HG03354 (cell line): ENCODE measurements around the gene MORC4.

ENCODE experiments used
- ATAC-seq: cut with Tn5 transposase; IDR thresholded peaks from one replicate; pipeline ENCODE4 v1.9.1; 2021; ENCODE audit warnings: mild to moderate bottlenecking; ENCODE audit not compliant: unreplicated experiment, poor library complexity, severe bottlenecking

The MORC4 gene

DNA sequence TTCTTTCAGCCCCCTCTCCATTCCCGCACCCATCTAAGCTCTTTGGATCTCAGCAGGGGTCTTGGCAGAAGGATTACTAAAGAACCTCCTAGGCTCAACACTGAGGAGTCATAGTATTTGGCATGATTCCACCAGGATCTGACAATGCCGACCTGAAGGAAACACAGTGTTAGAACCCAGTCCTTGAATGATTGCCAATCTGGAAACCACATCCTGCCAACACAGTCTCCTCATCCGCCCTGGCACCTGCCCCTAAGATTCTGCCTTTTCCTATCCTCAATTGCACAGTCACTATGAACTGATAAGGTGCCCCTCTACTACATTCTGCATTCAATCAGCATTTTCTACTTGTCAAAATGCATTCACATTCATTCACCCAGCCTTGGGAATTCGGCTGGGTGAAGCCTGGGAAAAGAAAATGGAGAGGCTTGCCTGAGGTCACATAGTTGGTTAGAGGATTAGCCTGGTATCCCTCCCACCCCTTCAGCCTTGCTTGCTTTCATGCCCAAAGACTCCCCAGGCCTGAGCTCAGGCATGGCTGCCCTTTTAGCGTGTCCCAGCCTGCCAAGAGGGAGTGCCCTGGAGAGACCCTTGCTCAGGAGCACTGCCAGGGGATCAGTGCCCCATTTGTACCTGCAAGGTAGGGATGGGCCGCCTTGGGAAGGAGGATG lies 82.0 kb downstream of the MORC4 start:
- no peak for ATAC-seq

DNA sequence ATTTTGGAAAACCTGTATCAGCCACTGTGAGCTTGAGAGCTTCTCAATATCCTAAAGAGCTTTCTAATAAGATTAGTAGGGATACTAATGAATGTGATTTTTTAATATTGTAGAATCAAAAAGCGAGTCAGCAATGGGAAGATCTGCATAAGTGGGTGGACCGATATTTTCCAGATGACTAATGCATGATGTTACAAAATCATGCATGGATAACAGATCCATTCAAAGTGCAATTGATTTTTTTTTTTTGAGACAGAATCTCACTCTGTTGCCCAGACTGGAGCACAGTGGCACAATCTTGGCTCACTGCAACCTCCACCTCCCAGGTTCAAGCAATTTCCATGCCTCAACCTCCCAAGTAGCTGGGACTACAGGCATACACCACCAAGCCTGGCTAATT lies 87.1 kb downstream of the MORC4 start:
- no peak for ATAC-seq

DNA sequence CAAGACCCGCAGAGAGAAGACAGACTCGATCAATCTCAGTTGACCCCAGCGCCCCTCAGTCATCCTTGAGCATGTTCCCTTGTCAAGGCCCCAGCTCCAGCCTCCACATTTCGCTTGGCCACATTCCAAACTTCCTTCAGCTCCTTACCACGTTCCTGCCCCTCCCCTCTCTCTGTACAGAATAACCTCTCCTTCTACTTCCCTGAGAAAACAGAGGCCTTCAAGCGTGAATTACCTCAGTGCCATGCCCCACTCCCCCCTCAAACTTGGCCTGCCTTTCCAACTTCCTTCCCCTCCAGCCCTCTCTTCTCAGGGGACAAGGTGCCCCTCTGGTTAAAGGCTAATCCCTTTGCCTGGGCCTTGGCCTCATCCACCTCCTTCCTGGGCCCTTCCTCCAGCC lies 93.7 kb downstream of the MORC4 start:
- no peak for ATAC-seq

DNA sequence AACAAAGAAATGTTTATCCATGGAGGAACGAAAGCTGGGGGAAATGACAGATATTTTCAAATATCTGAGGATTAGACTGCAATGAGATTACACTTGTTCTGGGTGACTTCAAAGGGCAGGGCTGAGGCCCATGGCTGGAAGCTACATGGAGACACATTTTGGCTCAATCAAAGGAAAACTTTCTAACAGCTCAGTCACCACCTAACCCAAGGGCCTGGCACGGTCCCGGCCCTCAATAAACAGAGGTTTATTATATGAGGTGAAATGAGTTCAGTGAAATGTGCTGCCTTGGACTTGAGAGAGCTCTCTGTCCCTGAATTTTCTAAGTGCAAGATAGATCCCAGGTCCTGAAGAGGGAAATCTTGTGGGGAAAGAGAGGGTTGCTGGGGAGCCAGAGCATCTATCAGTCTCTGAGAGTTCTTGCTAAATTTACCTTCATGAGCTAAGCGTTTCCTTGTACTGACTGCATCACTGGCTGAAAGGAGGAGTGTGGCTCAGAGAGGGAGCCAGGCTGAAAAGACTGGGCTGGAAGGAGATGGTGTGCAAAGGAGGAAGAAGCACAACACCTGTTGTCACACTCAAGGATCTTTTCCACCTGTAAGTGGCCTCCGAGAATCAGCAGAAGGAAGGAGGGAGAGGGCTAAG lies 94.8 kb downstream of the MORC4 start:
- no peak for ATAC-seq

DNA sequence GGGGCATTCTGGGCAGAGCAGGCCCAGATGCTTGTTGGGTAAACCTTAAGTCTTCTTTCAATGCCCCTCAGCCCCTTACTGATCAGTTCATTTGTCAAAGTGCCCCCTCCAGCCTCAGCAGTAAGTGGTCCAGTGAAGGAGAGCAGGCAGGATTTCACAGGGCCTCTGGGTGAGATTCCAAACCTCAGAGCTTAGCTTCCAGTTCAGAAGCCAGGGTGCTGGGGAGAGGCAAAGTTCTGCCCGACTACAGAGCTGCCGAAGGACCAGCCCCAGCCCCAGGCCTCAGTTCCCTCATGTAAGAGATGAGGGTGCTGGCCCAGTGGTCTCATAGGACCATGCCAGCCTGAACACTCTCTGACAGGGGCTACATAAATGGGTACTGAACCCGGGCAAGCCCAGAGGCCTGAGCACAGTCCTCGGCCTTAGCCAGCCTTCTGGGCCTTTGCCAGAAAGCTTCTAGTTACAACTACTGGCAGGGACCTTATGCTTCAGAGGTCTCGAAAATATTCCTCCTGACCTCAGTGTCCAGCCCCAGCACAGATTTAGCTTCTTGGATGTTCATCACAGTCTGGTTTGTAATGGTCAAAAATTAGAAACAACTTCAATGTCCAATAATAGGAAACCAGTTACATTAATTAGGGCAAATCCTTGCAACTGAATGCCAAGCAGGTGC lies 96.0 kb downstream of the MORC4 start:
- no peak for ATAC-seq

DNA sequence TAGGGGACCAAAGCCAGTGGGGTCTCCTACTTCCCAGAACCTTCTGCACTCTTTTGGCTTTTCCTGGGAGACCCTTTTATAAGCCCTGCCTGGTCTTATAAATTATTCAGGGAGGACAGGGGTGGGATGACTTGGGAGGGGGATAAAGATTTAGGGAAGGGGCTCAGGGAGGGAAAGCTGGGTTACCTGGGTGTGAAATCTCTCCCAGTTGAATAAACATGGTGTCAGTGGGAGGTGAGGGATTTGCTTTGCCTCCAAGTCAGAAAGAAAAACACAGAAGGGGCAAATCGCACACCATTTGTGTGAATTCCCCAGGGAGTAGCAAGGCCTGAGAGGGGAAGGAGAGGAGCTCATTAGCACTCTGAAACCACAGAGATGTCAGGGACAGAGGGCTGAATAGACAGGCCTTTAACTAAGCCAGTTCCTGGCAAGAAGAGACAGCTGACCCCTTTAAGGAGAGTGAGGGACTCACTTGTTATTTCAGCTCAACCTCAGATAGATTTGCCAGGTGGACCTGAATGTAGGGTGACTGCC lies 96.7 kb downstream of the MORC4 start, which contains the start of gene RIPPLY1:
RIPPLY1 (minus strand) TSS at position 51 of the 534 bp plus-strand sequence. CDS start 54 bp downstream, outside the sequence.
- no peak for ATAC-seq

DNA sequence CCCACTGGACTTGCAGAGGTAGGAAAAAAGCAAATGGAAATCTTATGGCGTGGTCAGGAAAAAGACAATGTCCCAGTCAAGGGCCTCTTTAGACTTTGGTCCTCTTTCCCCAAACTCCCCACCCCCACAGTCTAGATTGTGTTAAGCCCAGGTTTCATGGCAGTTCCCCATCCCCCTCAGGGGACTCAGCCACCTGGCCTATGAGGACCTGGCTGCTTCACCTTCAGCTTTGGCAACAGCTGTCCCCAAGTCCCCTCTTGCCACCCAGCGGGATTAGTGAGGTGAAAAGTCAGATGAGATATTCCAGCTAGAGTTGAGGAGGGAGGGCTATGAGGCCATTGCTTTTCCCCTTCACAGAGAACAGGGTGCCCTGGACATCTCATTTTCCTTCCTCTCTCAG lies 97.3 kb downstream of the MORC4 start:
- no peak for ATAC-seq

DNA sequence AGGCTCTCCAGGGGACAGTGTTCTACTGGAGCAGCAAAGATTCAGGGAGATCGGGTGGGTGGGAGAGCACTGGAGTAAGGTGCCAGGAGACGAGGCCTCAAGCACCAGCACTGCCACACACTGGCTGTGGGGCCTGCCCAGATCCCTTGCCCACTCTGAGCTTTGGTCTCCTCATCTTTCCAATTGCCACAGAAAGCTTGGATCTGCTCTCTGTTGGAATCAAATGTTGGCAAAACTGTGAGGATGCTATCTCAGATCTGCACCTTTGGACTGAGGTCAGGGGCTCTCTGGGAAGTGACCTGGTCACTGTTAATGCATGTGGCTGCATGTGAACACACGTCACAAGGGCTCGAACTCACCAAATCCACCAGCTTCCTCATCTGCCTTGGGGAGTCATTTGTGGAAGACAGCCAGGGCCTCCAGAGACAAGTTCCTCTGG lies 98.2 kb downstream of the MORC4 start:
- ATAC-seq = no peak

DNA sequence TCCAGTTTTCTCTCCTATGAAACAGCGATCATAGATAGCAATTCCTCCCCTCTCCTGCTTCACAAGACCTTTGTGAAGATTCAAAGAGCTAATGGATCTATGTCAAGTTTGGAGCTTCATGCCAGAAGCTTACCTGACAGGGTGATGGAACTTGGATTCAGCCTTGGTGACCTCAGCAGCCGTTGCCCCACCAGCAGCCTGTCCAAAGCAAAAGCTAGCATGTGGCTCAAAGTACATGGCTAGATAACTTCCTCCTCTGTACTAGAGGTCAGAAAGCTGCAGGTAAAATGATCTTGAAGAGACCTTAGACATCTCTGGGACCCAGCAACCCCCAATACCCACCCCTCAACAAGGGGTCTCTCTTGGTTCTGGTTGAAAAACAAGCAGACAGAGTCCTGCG lies 98.7 kb downstream of the MORC4 start:
- no peak for ATAC-seq

DNA sequence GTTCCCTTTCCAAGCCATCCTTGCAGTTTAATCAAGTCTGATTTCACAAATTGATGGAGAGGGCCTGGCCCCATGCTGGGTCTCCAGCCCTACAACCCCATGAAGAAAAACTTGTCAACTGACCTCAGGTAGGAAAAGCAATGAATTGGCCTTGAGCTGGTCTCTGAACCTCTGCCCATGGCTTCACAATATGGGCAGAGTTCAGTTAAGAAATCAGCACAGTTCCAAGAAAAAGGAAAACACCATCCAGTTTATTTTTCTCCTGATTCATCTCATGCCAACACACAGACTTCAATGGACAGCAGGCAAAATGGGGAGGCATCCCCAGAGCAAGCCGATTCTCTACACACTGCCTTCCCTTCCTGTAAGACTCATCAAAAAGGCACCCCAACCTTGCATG lies 100.2 kb downstream of the MORC4 start:
- no peak for ATAC-seq

DNA sequence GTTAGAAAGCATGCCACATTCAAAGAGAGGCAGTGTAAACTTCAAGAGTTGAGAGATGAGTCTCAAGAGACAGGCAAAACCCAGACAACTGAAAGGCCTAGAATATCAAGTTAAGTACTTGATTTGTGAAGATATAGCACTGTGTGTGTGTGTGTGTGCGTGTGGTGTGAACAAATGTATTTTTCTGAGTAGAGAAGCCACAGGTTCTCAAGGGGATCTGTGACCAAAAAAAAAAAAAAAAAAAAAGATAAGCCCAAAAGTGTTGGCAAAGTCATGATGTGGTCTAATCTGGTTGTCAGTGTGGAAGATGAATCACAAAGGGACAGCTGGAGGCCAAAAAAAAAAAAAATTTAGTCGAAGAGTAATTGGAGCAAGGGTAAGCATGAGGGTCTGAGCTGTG lies 100.7 kb downstream of the MORC4 start:
- no peak for ATAC-seq

DNA sequence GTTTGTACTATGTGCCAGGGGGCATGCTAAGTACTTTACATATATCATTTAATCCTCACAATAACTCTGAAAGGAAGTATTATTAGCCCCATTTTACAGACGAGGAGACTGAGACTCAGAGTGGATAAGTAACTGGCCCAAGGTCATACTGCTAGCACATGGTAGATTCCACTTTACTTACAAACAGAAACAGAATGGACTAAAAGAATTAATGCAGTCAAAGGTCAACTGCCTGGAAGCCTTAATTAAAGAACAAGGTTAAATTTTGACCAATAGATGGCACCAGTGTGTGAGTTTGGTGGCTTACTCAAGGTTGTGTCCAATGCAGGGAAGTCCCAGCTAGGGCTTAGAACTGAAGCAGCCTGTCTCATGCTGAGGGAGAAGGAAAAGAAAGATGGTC lies 101.5 kb downstream of the MORC4 start:
- ATAC-seq = peak; percentile 78

DNA sequence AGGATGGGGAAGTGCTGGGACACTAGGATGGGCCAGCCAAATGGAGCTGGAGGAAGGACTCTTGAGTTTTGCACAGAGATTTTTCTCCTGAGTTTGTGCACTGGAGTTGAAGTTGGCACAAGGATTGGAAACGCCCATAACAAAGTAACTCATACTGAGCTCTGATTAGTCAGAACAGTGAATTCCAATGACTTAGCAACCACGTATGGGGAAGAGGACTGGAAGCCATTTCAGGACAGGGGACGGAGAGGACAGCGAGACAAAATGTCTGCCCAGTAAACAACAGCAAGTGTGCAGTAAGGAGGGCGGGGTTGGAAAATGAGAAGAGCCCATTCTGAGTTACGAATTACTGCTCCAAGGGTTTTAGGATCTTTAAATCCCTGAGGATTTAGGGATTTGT lies 102.8 kb downstream of the MORC4 start:
- no peak for ATAC-seq

DNA sequence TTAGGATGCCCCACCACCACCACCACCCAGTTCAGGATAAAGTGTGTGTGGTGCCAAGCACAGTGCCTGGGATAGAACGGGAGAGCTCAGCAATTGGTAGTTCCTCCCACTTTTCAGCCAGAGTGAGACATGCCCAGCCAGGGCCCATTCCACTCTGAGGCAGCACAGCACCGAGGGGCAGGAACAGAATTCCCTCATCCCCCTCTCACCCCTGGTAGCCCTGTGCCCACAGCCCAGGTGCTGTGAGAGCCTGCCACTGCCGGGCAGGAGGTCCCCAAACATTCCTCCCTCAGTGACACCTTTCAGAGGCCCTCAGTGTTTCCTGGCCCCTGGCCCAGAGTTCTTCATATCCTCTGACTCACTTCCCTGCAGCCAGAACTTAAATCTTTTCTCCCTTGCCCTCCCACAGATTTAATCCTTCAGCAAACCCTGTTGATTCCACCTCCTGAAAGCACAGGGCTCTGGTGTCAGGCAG lies 105.0 kb downstream of the MORC4 start:
- no peak for ATAC-seq

DNA sequence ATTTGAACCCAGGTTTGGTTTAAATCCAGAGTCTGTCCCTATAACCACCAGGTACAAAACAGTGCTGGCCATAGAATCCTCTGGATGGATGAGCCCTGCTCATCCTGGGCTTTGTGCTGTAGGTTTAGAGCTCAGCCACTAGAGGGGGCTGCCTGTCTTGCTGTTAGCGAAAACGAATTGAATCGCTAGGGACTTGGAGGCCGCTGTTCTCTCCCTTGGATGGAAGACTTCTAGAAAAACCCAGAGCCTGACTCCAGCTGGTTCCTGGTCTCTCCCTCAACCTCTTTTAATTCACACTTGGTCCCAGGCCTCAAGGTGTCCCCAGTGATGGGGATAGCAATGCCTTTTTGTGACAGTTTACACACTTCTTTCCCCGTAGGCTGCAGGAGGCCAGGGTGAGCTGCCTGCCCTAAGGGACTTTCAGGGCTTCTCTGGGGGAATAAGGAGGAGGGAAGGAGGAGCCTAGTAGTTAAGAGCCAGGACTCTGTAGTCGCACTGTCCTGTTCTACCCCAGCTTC lies 105.6 kb downstream of the MORC4 start:
- ATAC-seq = peak; percentile 73

DNA sequence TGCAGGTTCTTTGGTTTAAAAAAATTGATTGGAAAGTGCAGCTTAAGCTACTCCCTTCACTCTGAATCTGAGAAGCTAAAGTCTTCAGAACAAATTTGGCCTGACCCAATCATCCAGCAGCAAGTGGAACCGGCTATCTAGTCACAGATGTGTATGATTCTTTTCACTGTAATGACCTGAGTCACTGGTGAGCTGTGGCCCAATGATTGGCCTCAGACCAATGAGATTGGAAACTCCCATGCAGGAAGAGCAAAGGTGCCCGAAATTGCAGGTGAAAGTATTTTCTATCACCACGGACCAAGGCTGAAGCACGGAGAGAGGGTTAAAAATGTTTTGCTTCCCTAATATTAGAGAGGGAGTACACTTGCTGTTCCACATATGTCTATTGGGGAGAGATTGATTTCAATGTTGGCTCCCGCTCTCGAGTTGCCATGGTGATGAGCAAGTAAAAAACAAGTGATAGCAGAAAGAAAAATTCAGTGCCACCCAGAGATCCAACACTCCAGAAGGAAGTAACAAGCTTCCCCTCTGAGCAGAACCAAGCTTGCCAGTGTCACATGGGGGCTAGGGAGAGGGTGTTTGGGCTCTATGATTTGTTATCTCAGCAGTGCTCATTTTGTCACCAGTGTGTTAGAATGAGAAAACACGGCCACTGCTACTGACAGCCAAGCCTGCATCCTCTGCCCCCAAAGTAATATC lies 108.1 kb downstream of the MORC4 start:
- ATAC-seq = no peak
